HepG2 (cell line): Measurements from ENCODE around the gene LCAT. TPM values are rescaled to one million over a fixed set of nuclear protein-coding genes. Genes with fewer than 3 reads are reported as not detected.

ENCODE experiments used
- ARID3A ChIP-seq: IDR thresholded peaks from 2 replicates; pipeline ENCODE4 v1.6.1; 2012; ENCODE audit warnings: low read depth, low read length, improper control_type of control experiment
- ELK4 ChIP-seq: sonication (generic); formaldehyde crosslinking; IDR thresholded peaks from 2 replicates; pipeline ENCODE4 v1.9.0; 2021; ENCODE audit warnings: missing genetic modification reagents, borderline replicate concordance
- FOXO1 ChIP-seq: sonication (generic); formaldehyde crosslinking; IDR thresholded peaks from 2 replicates; pipeline ENCODE4 v1.4.0; 2020; ENCODE audit warnings: missing genetic modification reagents
- HMGA1 ChIP-seq: sonication (generic); formaldehyde crosslinking; conservative IDR thresholded peaks from 2 replicates; pipeline ENCODE4 v1.4.0; 2020; ENCODE audit warnings: missing genetic modification reagents
- HNRNPK ChIP-seq: fragments of 200-400 bp; formaldehyde crosslinking; IDR thresholded peaks from 2 replicates; pipeline ENCODE4 v1.6.1; 2018; ENCODE audit warnings: low read length, low read depth, moderate library complexity, mild to moderate bottlenecking; ENCODE audit not compliant: poor library complexity, severe bottlenecking
- KLF15 ChIP-seq: sonication (generic); formaldehyde crosslinking; IDR thresholded peaks from 2 replicates; pipeline ENCODE4 v1.8.1; 2023; ENCODE audit warnings: borderline replicate concordance, mild to moderate bottlenecking, inconsistent platforms, missing genetic modification reagents, mixed read lengths
- NR2C2 ChIP-seq: sonication (generic); formaldehyde crosslinking; IDR thresholded peaks from 2 replicates; pipeline ENCODE4 v1.4.0; 2020; ENCODE audit warnings: missing genetic modification reagents, mild to moderate bottlenecking, moderate library complexity, borderline replicate concordance
- SNAPC2 ChIP-seq: sonication (generic); formaldehyde crosslinking; IDR thresholded peaks from 2 replicates; pipeline ENCODE4 v1.8.1; 2022; ENCODE audit warnings: mild to moderate bottlenecking, missing genetic modification reagents
- SP140L ChIP-seq: sonication (generic); formaldehyde crosslinking; IDR thresholded peaks from 2 replicates; pipeline ENCODE4 v1.4.0; 2020; ENCODE audit warnings: missing genetic modification reagents, borderline replicate concordance
- TEAD3 ChIP-seq: optimal IDR thresholded peaks from 2 replicates; pipeline ENCODE3; 2016; ENCODE audit warnings: borderline replicate concordance
- ZFP36L2 ChIP-seq: sonication (generic); formaldehyde crosslinking; IDR thresholded peaks from 2 replicates; pipeline ENCODE4 v1.4.0; 2020; ENCODE audit warnings: missing genetic modification reagents
- ZFP41 ChIP-seq: sonication (generic); formaldehyde crosslinking; IDR thresholded peaks from 2 replicates; pipeline ENCODE4 v1.4.0; 2020; ENCODE audit warnings: mild to moderate bottlenecking, missing genetic modification reagents, borderline replicate concordance
- ZNF3 ChIP-seq: IDR thresholded peaks from 2 replicates; pipeline ENCODE4 v1.7.0; 2017; ENCODE audit warnings: inconsistent platforms
- ZNF326 ChIP-seq: sonication (generic); formaldehyde crosslinking; IDR thresholded peaks from 2 replicates; pipeline ENCODE4 v1.4.0; 2020; ENCODE audit warnings: missing genetic modification reagents, borderline replicate concordance
- ZNF333 ChIP-seq: sonication (generic); formaldehyde crosslinking; IDR thresholded peaks from 2 replicates; pipeline ENCODE4 v1.4.0; 2020; ENCODE audit warnings: mild to moderate bottlenecking, missing genetic modification reagents, borderline replicate concordance
- ZNF567 ChIP-seq: sonication (generic); formaldehyde crosslinking; IDR thresholded peaks from 2 replicates; pipeline ENCODE4 v1.8.1; 2023; ENCODE audit warnings: mild to moderate bottlenecking, missing genetic modification reagents, borderline replicate concordance
- polyA plus RNA-seq, 8 experiments: library from polyadenylated mRNA; depleted of rRNA in 3 of 8; stranded (reverse) in 7 of 8; unstranded in 1 of 8; fragments of >200 nt; fragmentation: Illumina TruSeq in 4 of 8; extraction: Trizol in 4 of 8; gene quantifications; 2 replicates each; pipeline versions ENCODE4 v1.2.1 to v1.2.3, GENCODE V29; 2011 to 2016; ENCODE audit warnings: low read depth in 4 of 8, missing spikeins in 1 of 8, mixed read lengths in 1 of 8; ENCODE audit not compliant: insufficient read depth in 1 of 8
- total RNA-seq, 5 experiments: library from RNA; depleted of rRNA; stranded (reverse); fragments of >200 nt; fragmentation: Illumina TruSeq; extraction: Trizol; gene quantifications; 2 replicates each; pipeline ENCODE4 v1.2.3, GENCODE V29; 2016; ENCODE audit warnings: low read depth in 1 of 5
- TF ChIP-seq, protein P1 (sequence below), 2 experiments: sonication (generic) in 1 of 2; formaldehyde crosslinking in 1 of 2; IDR thresholded peaks; 2 replicates each; pipeline versions ENCODE4 v1.4.0 to v1.6.1; 2018 to 2020; ENCODE audit warnings: missing genetic modification reagents in 2 of 2, borderline replicate concordance in 1 of 2, low read depth in 1 of 2, mild to moderate bottlenecking in 1 of 2, missing biosample characterization in 1 of 2
- TF ChIP-seq, protein P2 (sequence below): sonication (generic); formaldehyde crosslinking; IDR thresholded peaks from 2 replicates; pipeline ENCODE4 v1.8.1; 2022; ENCODE audit warnings: low read depth, mild to moderate bottlenecking, missing genetic modification reagents
- TF ChIP-seq, protein P3 (sequence below): sonication (generic); formaldehyde crosslinking; IDR thresholded peaks from 2 replicates; pipeline ENCODE4 v1.5.0; 2020; ENCODE audit warnings: missing genetic modification reagents, mild to moderate bottlenecking, borderline replicate concordance

Gene LCAT
- total and polyA plus RNA-seq, 2 of the 13 experiments (the other 11 are each of a cell fraction or from before 2014, with no cell fraction given) = 36.1 to 38.9 TPM

GRCh38 chr16:67987460-67988160 is 43.7 kb upstream of the LCAT start (continued):
- TF ChIP-seq, protein P1, sequence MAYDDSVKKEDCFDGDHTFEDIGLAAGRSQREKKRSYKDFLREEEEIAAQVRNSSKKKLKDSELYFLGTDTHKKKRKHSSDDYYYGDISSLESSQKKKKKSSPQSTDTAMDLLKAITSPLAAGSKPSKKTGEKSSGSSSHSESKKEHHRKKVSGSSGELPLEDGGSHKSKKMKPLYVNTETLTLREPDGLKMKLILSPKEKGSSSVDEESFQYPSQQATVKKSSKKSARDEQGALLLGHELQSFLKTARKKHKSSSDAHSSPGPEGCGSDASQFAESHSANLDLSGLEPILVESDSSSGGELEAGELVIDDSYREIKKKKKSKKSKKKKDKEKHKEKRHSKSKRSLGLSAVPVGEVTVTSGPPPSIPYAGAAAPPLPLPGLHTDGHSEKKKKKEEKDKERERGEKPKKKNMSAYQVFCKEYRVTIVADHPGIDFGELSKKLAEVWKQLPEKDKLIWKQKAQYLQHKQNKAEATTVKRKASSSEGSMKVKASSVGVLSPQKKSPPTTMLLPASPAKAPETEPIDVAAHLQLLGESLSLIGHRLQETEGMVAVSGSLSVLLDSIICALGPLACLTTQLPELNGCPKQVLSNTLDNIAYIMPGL (CRISPR knock-in tag; IDR thresholded peaks at IDR 0.05; ENCODE audit: borderline replicate concordance in 1 of 2, low read depth in 1 of 2) = no peak
- TF ChIP-seq ZNF326 (no peak), ZFP36L2 (CRISPR knock-in tag) (no peak), SP140L (no peak), ELK4 (no peak), ZNF333 (CRISPR knock-in tag) (no peak), KLF15 (CRISPR knock-in tag) (no peak), ZNF567 (CRISPR knock-in tag) (no peak), SNAPC2 (CRISPR knock-in tag) (no peak), NR2C2 (CRISPR knock-in tag) (0 out of 2 replicates have a peak, but pooled peaks have one; percentile 22), ARID3A (no peak), ZFP41 (CRISPR knock-in tag) (no peak), HNRNPK (no peak), FOXO1 (CRISPR knock-in tag) (0 out of 2 replicates have a peak, but pooled peaks have one; percentile 20), ZNF3 (CRISPR knock-in tag) (no peak), TEAD3 (CRISPR knock-in tag) (no peak), HMGA1 (CRISPR knock-in tag) (no peak)
- TF ChIP-seq, protein P2, sequence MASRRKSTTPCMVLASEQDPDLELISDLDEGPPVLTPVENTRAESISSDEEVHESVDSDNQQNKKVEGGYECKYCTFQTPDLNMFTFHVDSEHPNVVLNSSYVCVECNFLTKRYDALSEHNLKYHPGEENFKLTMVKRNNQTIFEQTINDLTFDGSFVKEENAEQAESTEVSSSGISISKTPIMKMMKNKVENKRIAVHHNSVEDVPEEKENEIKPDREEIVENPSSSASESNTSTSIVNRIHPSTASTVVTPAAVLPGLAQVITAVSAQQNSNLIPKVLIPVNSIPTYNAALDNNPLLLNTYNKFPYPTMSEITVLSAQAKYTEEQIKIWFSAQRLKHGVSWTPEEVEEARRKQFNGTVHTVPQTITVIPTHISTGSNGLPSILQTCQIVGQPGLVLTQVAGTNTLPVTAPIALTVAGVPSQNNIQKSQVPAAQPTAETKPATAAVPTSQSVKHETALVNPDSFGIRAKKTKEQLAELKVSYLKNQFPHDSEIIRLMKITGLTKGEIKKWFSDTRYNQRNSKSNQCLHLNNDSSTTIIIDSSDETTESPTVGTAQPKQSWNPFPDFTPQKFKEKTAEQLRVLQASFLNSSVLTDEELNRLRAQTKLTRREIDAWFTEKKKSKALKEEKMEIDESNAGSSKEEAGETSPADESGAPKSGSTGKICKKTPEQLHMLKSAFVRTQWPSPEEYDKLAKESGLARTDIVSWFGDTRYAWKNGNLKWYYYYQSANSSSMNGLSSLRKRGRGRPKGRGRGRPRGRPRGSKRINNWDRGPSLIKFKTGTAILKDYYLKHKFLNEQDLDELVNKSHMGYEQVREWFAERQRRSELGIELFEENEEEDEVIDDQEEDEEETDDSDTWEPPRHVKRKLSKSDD (CRISPR knock-in tag) = no peak
- TF ChIP-seq, protein P3, sequence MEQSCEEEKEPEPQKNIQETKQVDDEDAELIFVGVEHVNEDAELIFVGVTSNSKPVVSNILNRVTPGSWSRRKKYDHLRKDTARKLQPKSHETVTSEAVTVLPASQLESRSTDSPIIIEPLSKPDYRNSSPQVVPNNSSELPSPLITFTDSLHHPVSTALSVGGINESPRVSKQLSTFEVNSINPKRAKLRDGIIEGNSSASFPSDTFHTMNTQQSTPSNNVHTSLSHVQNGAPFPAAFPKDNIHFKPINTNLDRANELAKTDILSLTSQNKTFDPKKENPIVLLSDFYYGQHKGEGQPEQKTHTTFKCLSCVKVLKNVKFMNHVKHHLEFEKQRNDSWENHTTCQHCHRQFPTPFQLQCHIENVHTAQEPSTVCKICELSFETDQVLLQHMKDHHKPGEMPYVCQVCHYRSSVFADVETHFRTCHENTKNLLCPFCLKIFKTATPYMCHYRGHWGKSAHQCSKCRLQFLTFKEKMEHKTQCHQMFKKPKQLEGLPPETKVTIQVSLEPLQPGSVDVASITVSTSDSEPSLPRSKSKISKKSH = peak; percentile 31; the same call in 1 of the 2 replicates
